Measurements from ENCODE around the gene EIF4E3. TPM values are rescaled to one million over a fixed set of nuclear protein-coding genes. Genes with fewer than 3 reads are reported as not detected.
A peak's percentile ranks its signal among the peaks of the same experiment; 100 is the strongest.

EIF4E3 gene
- total RNA-seq, 1 experiment from 2014 or later = 2.2 TPM

GRCh38 chr3:71685686-71686085 lies 39.5 kb downstream of the EIF4E3 start:
- no peak overlapping the region for H3K27ac ChIP-seq (ENCODE audit: low read length)
- BruUV-seq (replicated peaks) = no TSS peak
- peaks cover 32% of the 10 kb centered on the region for H3K4me1 ChIP-seq (ENCODE audit: insufficient read depth, low read length)
- DNase-seq (no peak), ATAC-seq (no peak)
- H3F3A ChIP-seq (ENCODE audit: low read length, unreplicated experiment) = no peaks in the 10 kb centered on the region
- H3K4me2 ChIP-seq (ENCODE audit: low read length) = no peak overlapping the region
- H3K9me3 ChIP-seq (ENCODE audit: low read length) = no peaks in the 10 kb centered on the region
- H3K36me3 ChIP-seq (ENCODE audit: low read depth, low read length) = no peaks in the 10 kb centered on the region
- no peak overlapping the region for H2AFZ ChIP-seq (ENCODE audit: low read length)
- TF ChIP-seq CTCF (conservative IDR thresholded peaks at IDR 0.05; ENCODE audit: low read depth, low read length) = no peak
- no peak for TF ChIP-seq EZH2 (IDR thresholded peaks at IDR 0.05; ENCODE audit: low read length, unreplicated experiment)
- TF ChIP-seq EZH2phosphoT487 (IDR thresholded peaks at IDR 0.05; ENCODE audit: borderline replicate concordance, low read length) = no peak
- no peak overlapping the region for H3K4me3 ChIP-seq (ENCODE audit: low read length)
- POLR2A ChIA-PET (ENCODE audit: unreplicated experiment) = interaction anchor here (0.7 kb wide), 1 partner anchor 910 kb away, joined by 4 read pairs; no protein-coding TSS in a partner anchor
- H3K79me2 ChIP-seq (ENCODE audit: low read length) = no peaks in the 10 kb centered on the region
- H3K27me3 ChIP-seq (ENCODE audit: low read length) = no peaks in the 10 kb centered on the region
- H3K9ac ChIP-seq (ENCODE audit: low read length) = no peak overlapping the region
- H3K9me2 ChIP-seq (replicated peaks; ENCODE audit: low read length) = no peaks in the 10 kb centered on the region
- CTCF ChIA-PET = interaction anchor here (0.7 kb wide), 1 partner anchor 1400 kb away, joined by 3 read pairs; no protein-coding TSS in a partner anchor
- intact Hi-C loops (cut with micrococcal nuclease) = loop anchor here (10.0 kb wide), 1 partner anchor 221 kb away; no protein-coding TSS in a partner anchor
- no peaks in the 10 kb centered on the region for H4K20me1 ChIP-seq (ENCODE audit: low read length)

GRCh38 chr3:71684757-71685386 lies 40.3 kb downstream of the EIF4E3 start:
- Histone ChIP-seq H3K27ac (ENCODE audit: low read length) (no peak overlapping the region), H3K9me2 (replicated peaks; ENCODE audit: low read length) (no peaks in the 10 kb centered on the region)

More at GRCh38 chr3:71684757-71685386, 40.3 kb downstream of the EIF4E3 start:
- Histone ChIP-seq H3K9ac (ENCODE audit: low read length) (no peak overlapping the region), H3K36me3 (ENCODE audit: low read depth, low read length) (no peaks in the 10 kb centered on the region), H4K20me1 (ENCODE audit: low read length) (no peaks in the 10 kb centered on the region), H3K4me3 (ENCODE audit: low read length) (no peak overlapping the region; the same call in 1 of the 2 replicates), H3K4me1 (ENCODE audit: insufficient read depth, low read length) (peaks cover 40% of the 10 kb centered on the region), H3K4me2 (ENCODE audit: low read length) (peak overlapping the region; percentile 51), H3F3A (ENCODE audit: low read length, unreplicated experiment) (no peaks in the 10 kb centered on the region), H3K79me2 (ENCODE audit: low read length) (no peaks in the 10 kb centered on the region), H2AFZ (ENCODE audit: low read length) (no peak overlapping the region), H3K9me3 (ENCODE audit: low read length) (no peaks in the 10 kb centered on the region), H3K27me3 (ENCODE audit: low read length) (no peaks in the 10 kb centered on the region)
- DNase-seq (peak; percentile 84), ATAC-seq (peak; percentile 66)
- TF ChIP-seq EZH2 (IDR thresholded peaks at IDR 0.05; ENCODE audit: low read length, unreplicated experiment) (no peak), CTCF (conservative IDR thresholded peaks at IDR 0.05; ENCODE audit: low read depth, low read length) (no peak), EZH2phosphoT487 (IDR thresholded peaks at IDR 0.05; ENCODE audit: borderline replicate concordance, low read length) (no peak)
- ChIA-PET POLR2A (ENCODE audit: unreplicated experiment) (interaction anchor here (0.6 to 0.7 kb wide), 2 partner anchors 372 to 627 kb away, joined by 3 to 6 read pairs; no protein-coding TSS in a partner anchor), CTCF (no interaction called here)
- BruUV-seq (replicated peaks) = no TSS peak
- intact Hi-C loops (cut with micrococcal nuclease) = loop anchor here (10.0 kb wide), 1 partner anchor 220 kb away; no protein-coding TSS in a partner anchor
